ENCODE data around the gene AP1M1. TPM values are rescaled to one million over a fixed set of nuclear protein-coding genes. Genes with fewer than 3 reads are reported as not detected.

Gene AP1M1
- total and polyA plus RNA-seq, 2 of the 4 experiments (the other 2 are of a cell fraction): 85.1 to 99.1 TPM

DNA sequence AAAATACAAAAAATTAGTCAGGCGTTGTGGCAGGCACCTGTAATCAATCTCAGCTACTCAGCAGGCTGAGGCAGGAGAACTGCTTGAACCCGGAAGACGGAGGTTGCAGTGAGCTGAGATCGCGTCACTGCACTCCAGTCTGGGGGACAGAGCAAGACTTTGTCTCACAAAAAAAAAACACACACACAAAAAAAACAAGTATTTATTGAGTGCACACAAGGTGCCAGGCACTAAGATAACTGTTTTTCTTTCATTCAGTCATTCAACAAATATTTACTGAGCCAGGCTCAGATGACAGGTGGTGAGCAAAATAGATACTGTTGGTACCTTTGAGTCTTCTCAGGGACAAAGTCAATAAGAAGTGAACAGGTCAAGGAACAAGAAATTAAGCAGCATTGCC, 30.7 kb upstream of the AP1M1 start:
- no peak overlapping the region for H3K18ac ChIP-seq (ENCODE audit: low read depth, low read length)
- H2BK20ac ChIP-seq (ENCODE audit: low read depth, low read length): no peak overlapping the region
- H3K9me3 ChIP-seq (ENCODE audit: control insufficient read depth, insufficient read depth, low read length): no peaks in the 10 kb centered on the region
- CTCF ChIA-PET: no interaction called here
- no peak overlapping the region for H3K9ac ChIP-seq (ENCODE audit: low read depth, low read length)
- dilution Hi-C loops (cut with HindIII; ENCODE audit: low sequenced_read_pairs, unreplicated experiment): no loop called here
- no peaks in the 10 kb centered on the region for H3K9me1 ChIP-seq (ENCODE audit: insufficient read depth, low read length)
- H3K23ac ChIP-seq (ENCODE audit: low read depth, low read length): no peak overlapping the region
- no peaks in the 10 kb centered on the region for H4K20me1 ChIP-seq (ENCODE audit: insufficient read depth, low read length)
- H3K27ac ChIP-seq (ENCODE audit: insufficient read depth, low read length): no peak overlapping the region
- H2BK15ac ChIP-seq (ENCODE audit: low read depth, low read length): no peak overlapping the region
- no peak for TF ChIP-seq MAZ (IDR thresholded peaks at IDR 0.05; ENCODE audit: borderline replicate concordance, low read depth, low read length)
- no peak overlapping the region for H3K4me3 ChIP-seq (ENCODE audit: insufficient read depth, low read depth, low read length)
- in situ Hi-C loops (cut with MboI; ENCODE audit: low sequenced_read_pairs): no loop called here
- H3K14ac ChIP-seq (replicated peaks; ENCODE audit: low read depth, low read length): no peak overlapping the region
- no peak overlapping the region for H3K56ac ChIP-seq (ENCODE audit: extremely low read depth, insufficient read depth, low read length)
- no peaks in the 10 kb centered on the region; the same call in 1 of the 2 replicates for H3K27me3 ChIP-seq (ENCODE audit: control insufficient read depth, insufficient read depth, low read length)
- POLR2A ChIA-PET (ENCODE audit: unreplicated experiment): no interaction called here
- no peaks in the 10 kb centered on the region for H3K4me1 ChIP-seq (ENCODE audit: control insufficient read depth, insufficient read depth, low read length)
- H4K5ac ChIP-seq (ENCODE audit: low read depth, low read length): no peak overlapping the region
- no peak overlapping the region for H2AK9ac ChIP-seq (replicated peaks; ENCODE audit: low read depth, low read length, poor library complexity)
- ATAC-seq (ENCODE audit: low read depth): no peak
- no peaks in the 10 kb centered on the region for H3K36me3 ChIP-seq (ENCODE audit: control insufficient read depth, insufficient read depth, low read length)
- no peak for DNase-seq
- intact Hi-C loops (cut with micrococcal nuclease): no loop called here
- H3K4me2 ChIP-seq (ENCODE audit: low read depth, low read length): no peak overlapping the region
- no peak overlapping the region for H2BK120ac ChIP-seq (ENCODE audit: low read depth, low read length)
- BruUV-seq (replicated peaks): no TSS peak
- H3K4ac ChIP-seq (ENCODE audit: low read depth, low read length): no peak overlapping the region
- no peak overlapping the region for H2AFZ ChIP-seq (replicated peaks; ENCODE audit: low read length, poor library complexity)
- 100% methylated on average over 1 of the region's 5 CpGs; no CpG with 5 or more reads in 1 of the 2 experiments for WGBS, 2 experiments (ENCODE audit: extremely low coverage in 2 of 2, insufficient read length in 1 of 2)
- H2BK5ac ChIP-seq (ENCODE audit: low read depth, low read length, poor library complexity, severe bottlenecking): no peak overlapping the region
- no peak overlapping the region for H4K91ac ChIP-seq (ENCODE audit: insufficient read depth, low read depth, low read length)
- no peaks in the 10 kb centered on the region for H3K79me1 ChIP-seq (ENCODE audit: low read depth in 1 of 2, low read length in 2 of 2)
- no peak overlapping the region; the same call in 1 of the 2 replicates for H2AK5ac ChIP-seq (ENCODE audit: low read depth, low read length)
- no peak overlapping the region for H4K8ac ChIP-seq (ENCODE audit: low read depth in 2 of 2, low read length in 2 of 2)

Data from IMR-90 (cell line).